K562 (cell line): Measurements from ENCODE around the gene SLC37A4. TPM values are rescaled to one million over a fixed set of nuclear protein-coding genes. Genes with fewer than 3 reads are reported as not detected.
A peak's percentile ranks its signal among the peaks of the same experiment; 100 is the strongest.

Source experiments
- C11orf30 ChIP-seq: fragments of 450-650 bp; IDR thresholded peaks from 2 replicates; pipeline ENCODE4 v1.6.1; 2016; ENCODE audit warnings: low read depth, mild to moderate bottlenecking
- GABPB1 ChIP-seq: sonication (generic); formaldehyde crosslinking; IDR thresholded peaks from 2 replicates; pipeline ENCODE4 v1.8.0; 2022; ENCODE audit warnings: mild to moderate bottlenecking, missing genetic modification reagents
- HSF4 ChIP-seq: fragments of 250-450 bp; sonication (Bioruptor Pico); IDR thresholded peaks from 2 replicates; pipeline ENCODE4 v2.1.2; 2022; ENCODE audit warnings: mild to moderate bottlenecking, moderate library complexity, borderline replicate concordance
- MEF2D ChIP-seq: conservative IDR thresholded peaks from 2 replicates; pipeline ENCODE4 v1.6.1; 2016; ENCODE audit warnings: low read depth, missing genetic modification characterization, missing compliant biosample characterization
- PRPF4 ChIP-seq: fragments of 200-400 bp; formaldehyde crosslinking; IDR thresholded peaks from one replicate; pipeline ENCODE4 v1.6.1; 2017; ENCODE audit warnings: low read length, low read depth, mild to moderate bottlenecking; ENCODE audit not compliant: insufficient read depth, poor library complexity, severe bottlenecking
- RBM17 ChIP-seq: fragments of 200-400 bp; formaldehyde crosslinking; IDR thresholded peaks from 2 replicates; pipeline ENCODE4 v1.6.1; 2017; ENCODE audit warnings: low read depth, mild to moderate bottlenecking, low read length, borderline replicate concordance
- SP2 ChIP-seq: IDR thresholded peaks from 2 replicates; pipeline ENCODE4 v1.6.1; 2011; ENCODE audit warnings: mild to moderate bottlenecking, low read depth, low read length, moderate library complexity; ENCODE audit not compliant: poor library complexity, severe bottlenecking; ENCODE audit errors: extremely low read depth
- SRSF9 ChIP-seq: fragments of 200-400 bp; formaldehyde crosslinking; IDR thresholded peaks from 2 replicates; pipeline ENCODE4 v1.6.1; 2017; ENCODE audit warnings: low read depth, low read length, borderline replicate concordance
- TEAD1 ChIP-seq, 2 experiments: fragments of 450-650 bp in 1 of 2; sonication (generic) in 1 of 2; formaldehyde crosslinking; IDR thresholded peaks; 2 replicates each; pipeline versions ENCODE4 v1.4.0 to v1.8.0; 2020 to 2022; ENCODE audit warnings: mild to moderate bottlenecking in 2 of 2, missing genetic modification reagents in 1 of 2
- ZKSCAN1 ChIP-seq: fragments of 150-350 bp; IDR thresholded peaks from 2 replicates; pipeline ENCODE4 v1.6.1; 2016; ENCODE audit warnings: low read depth, low read length
- ZNF551 ChIP-seq: fragments of 250-450 bp; sonication (Bioruptor Pico); IDR thresholded peaks from 2 replicates; pipeline ENCODE4 v1.5.0; 2021; ENCODE audit warnings: mild to moderate bottlenecking, moderate library complexity
- polyA plus RNA-seq, 8 experiments: library from polyadenylated mRNA; depleted of rRNA in 4 of 8; stranded (reverse) in 5 of 8; unstranded in 3 of 8; fragments of >200 nt; fragmentation: Nextera tagmentation in 2 of 8; fragmentation: Illumina TruSeq in 1 of 8; extraction: Ambion mirVana in 2 of 8; extraction: Trizol in 1 of 8; gene quantifications; 2 replicates each; pipeline versions ENCODE4 v1.2.1 to v1.2.3, GENCODE V29; 2011 to 2014; ENCODE audit warnings: inconsistent platforms in 1 of 8, missing spikeins in 1 of 8
- total RNA-seq, 7 experiments: library from RNA; depleted of rRNA in 6 of 7; stranded (reverse); fragments of >200 nt in 6 of 7; fragmentation: Illumina TruSeq in 2 of 7; extraction: Trizol in 2 of 7; gene quantifications; 2 replicates each; pipeline versions ENCODE4 v1.2.1 to v1.2.3, GENCODE V29; 2011 to 2021; ENCODE audit warnings: low replicate concordance in 1 of 7
- TF ChIP-seq, protein P1 (sequence below): IDR thresholded peaks from 2 replicates; pipeline ENCODE4 v1.6.1; 2012; ENCODE audit warnings: low read depth, low read length, improper control_type of control experiment, borderline replicate concordance
- TF ChIP-seq, protein P2 (sequence below), 2 experiments: fragments of 200-800 bp in 1 of 2; sonication (Bioruptor generic) in 1 of 2; sonication (generic) in 1 of 2; formaldehyde crosslinking in 1 of 2; IDR thresholded peaks in 1 of 2; conservative IDR thresholded peaks in 1 of 2; 2 replicates each; pipeline versions ENCODE4 v1.5.0 to v1.6.1; 2016 to 2020; ENCODE audit warnings: missing compliant biosample characterization in 1 of 2, missing genetic modification characterization in 1 of 2, missing genetic modification reagents in 1 of 2
- TF ChIP-seq, protein P3 (sequence below): fragments of 450-650 bp; conservative IDR thresholded peaks from 2 replicates; pipeline ENCODE4 v1.6.1; 2016; ENCODE audit warnings: missing genetic modification characterization, low read depth, mild to moderate bottlenecking, control low read depth, missing compliant biosample characterization
- TF ChIP-seq, protein P4 (sequence below): sonication (generic); formaldehyde crosslinking; IDR thresholded peaks from 2 replicates; pipeline ENCODE4 v1.8.1; 2023; ENCODE audit warnings: mild to moderate bottlenecking, missing genetic modification reagents

The SLC37A4 gene
- total and polyA plus RNA-seq, 9 of the 15 experiments (the other 6 are each of a cell fraction or from before 2014, with no cell fraction given) = 24.7 to 73.9 (median 40.7) TPM

GRCh38 chr11:118980191-118980881 lies 50.3 kb downstream of the SLC37A4 start (continued):
- TF ChIP-seq ZKSCAN1 (no peak), SRSF9 (no peak), PRPF4 (no peak), ZNF551 (CRISPR knock-in tag) (no peak), HSF4 (CRISPR knock-in tag) (no peak), GABPB1 (CRISPR knock-in tag) (peak; percentile 72), RBM17 (no peak), MEF2D (tag) (0 out of 2 replicates have a peak, but pooled peaks have one; percentile 29), C11orf30 (peak; percentile 90), TEAD1 (CRISPR knock-in tag; IDR thresholded peaks at IDR 0.05) (peak; percentile 17 to 81; a peak in 1 of 4 replicates), SP2 (no peak)
- TF ChIP-seq, protein P1, sequence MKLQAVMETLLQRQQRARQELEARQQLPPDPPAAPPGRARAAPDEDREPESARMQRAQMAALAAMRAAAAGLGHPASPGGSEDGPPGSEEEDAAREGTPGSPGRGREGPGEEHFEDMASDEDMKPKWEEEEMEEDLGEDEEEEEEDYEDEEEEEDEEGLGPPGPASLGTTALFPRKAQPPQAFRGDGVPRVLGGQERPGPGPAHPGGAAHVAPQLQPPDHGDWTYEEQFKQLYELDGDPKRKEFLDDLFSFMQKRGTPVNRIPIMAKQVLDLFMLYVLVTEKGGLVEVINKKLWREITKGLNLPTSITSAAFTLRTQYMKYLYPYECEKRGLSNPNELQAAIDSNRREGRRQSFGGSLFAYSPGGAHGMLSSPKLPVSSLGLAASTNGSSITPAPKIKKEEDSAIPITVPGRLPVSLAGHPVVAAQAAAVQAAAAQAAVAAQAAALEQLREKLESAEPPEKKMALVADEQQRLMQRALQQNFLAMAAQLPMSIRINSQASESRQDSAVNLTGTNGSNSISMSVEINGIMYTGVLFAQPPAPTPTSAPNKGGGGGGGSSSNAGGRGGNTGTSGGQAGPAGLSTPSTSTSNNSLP = no peak
- TF ChIP-seq, protein P2, sequence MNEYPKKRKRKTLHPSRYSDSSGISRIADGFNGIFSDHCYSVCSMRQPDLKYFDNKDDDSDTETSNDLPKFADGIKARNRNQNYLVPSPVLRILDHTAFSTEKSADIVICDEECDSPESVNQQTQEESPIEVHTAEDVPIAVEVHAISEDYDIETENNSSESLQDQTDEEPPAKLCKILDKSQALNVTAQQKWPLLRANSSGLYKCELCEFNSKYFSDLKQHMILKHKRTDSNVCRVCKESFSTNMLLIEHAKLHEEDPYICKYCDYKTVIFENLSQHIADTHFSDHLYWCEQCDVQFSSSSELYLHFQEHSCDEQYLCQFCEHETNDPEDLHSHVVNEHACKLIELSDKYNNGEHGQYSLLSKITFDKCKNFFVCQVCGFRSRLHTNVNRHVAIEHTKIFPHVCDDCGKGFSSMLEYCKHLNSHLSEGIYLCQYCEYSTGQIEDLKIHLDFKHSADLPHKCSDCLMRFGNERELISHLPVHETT (CRISPR knock-in tag; conservative IDR thresholded peaks at IDR 0.05 in 1 of 2, IDR thresholded peaks at IDR 0.05 in 1 of 2) = 0 out of 4 replicates have a peak, but pooled peaks of 1 of the 2 experiments have one; percentile 33
- TF ChIP-seq, protein P3, sequence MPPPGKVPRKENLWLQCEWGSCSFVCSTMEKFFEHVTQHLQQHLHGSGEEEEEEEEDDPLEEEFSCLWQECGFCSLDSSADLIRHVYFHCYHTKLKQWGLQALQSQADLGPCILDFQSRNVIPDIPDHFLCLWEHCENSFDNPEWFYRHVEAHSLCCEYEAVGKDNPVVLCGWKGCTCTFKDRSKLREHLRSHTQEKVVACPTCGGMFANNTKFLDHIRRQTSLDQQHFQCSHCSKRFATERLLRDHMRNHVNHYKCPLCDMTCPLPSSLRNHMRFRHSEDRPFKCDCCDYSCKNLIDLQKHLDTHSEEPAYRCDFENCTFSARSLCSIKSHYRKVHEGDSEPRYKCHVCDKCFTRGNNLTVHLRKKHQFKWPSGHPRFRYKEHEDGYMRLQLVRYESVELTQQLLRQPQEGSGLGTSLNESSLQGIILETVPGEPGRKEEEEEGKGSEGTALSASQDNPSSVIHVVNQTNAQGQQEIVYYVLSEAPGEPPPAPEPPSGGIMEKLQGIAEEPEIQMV (tag) = no peak
- TF ChIP-seq, protein P4, sequence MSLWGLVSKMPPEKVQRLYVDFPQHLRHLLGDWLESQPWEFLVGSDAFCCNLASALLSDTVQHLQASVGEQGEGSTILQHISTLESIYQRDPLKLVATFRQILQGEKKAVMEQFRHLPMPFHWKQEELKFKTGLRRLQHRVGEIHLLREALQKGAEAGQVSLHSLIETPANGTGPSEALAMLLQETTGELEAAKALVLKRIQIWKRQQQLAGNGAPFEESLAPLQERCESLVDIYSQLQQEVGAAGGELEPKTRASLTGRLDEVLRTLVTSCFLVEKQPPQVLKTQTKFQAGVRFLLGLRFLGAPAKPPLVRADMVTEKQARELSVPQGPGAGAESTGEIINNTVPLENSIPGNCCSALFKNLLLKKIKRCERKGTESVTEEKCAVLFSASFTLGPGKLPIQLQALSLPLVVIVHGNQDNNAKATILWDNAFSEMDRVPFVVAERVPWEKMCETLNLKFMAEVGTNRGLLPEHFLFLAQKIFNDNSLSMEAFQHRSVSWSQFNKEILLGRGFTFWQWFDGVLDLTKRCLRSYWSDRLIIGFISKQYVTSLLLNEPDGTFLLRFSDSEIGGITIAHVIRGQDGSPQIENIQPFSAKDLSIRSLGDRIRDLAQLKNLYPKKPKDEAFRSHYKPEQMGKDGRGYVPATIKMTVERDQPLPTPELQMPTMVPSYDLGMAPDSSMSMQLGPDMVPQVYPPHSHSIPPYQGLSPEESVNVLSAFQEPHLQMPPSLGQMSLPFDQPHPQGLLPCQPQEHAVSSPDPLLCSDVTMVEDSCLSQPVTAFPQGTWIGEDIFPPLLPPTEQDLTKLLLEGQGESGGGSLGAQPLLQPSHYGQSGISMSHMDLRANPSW (CRISPR knock-in tag) = no peak
